Measurements from ENCODE around the gene SPDEF.

The SPDEF gene

DNA sequence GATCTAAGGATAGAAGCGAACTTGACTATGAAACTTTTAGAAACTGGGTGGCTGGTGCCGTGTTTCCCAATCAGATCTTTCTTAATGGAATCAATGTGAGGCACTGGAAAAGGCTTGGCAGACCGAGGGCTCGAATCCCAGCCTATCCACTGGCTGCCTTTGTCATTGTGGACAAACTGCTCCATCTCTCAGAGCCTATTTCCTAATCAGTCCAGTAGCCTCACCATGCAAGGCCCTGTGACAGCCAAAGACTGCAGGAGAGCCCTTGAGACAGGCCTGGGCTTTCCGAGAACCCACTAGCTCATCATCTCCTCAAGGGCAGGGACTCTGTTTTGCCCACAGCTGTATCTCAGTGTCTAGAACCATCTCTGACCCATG is 43.4 kb downstream of the SPDEF start:
- DNase-seq: no peak

DNA sequence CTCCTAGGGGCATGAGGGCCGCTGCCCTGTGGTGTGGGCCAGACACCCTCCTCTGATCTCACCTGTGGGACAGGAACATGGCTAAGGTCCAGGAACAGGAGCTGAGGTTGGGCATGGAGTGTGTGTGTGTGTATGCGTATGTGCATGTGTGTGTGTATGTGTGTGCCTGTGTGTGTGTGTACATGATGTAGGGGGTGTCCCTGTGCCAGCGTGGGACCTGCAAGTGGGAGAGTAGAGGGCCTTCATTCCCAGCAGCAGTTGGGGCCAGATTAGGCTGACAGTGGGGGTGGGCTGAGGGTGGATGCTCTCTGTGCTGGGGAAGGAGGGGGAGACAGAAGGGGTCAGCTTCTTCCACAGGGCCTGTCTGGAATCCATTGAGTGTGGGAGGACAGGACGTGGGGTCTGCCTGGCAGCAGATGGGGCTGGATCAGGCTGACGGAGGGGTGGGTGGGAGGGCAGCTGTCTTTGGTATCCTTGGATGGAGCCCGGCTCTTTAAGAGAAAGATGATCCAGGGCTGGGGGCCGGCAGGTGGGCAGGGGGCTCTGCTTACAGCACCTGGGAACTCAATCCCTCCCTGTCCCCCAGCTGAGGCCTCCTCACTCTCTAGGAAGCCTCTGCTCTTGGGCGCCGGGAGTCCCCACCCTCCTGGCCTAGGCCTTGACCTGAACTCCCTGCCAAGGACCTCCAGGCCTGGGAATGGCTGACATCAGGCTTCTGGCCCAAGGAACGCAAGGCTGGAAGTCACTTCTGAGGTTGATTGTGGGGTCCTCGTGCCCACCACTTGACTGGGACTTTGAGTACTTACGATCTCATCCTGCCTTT is 44.0 kb downstream of the SPDEF start:
- no peak for DNase-seq

DNA sequence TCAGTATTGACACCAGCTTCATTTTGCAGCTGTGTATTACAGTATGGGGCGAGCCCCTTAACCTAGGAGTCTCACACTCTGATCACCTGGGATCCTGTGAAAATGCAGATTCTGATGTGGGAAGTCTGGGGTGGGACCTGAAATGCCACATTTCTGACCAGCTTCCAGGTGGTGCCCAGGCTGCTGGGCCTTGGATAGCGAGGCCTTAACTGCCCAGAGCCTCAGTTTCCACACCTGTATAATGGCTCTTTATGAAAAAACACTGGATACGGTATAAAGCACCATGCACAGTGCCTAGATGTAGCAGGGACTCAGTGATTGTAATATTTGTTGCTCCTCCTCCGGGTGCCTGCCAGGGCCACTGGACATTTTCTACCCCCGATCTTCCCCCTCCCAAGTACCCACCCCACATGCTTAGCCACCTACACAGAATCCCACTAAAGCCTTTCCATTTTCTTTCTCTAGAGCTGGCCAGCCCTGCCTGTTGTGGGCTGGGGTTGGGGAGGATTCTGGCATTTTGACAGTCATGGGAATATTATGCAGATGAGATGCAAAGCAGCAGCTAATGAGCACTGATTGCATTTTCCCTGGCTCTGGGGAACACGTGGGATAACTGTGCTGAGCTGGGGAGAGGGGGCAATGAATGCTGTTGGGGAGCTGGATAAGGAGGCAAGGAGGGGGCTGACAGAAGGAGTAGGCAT is 44.8 kb downstream of the SPDEF start:
- DNase-seq: no peak

- DNase-seq: no peak
These were observed 45.8 kb downstream of the SPDEF start for GRCh38 chr6:34510299-34510698.

GRCh38 chr6:34509782-34510181 is 46.3 kb downstream of the SPDEF start:
- DNase-seq: no peak

GRCh38 chr6:34508425-34508824 is 47.7 kb downstream of the SPDEF start:
- DNase-seq: no peak

DNA sequence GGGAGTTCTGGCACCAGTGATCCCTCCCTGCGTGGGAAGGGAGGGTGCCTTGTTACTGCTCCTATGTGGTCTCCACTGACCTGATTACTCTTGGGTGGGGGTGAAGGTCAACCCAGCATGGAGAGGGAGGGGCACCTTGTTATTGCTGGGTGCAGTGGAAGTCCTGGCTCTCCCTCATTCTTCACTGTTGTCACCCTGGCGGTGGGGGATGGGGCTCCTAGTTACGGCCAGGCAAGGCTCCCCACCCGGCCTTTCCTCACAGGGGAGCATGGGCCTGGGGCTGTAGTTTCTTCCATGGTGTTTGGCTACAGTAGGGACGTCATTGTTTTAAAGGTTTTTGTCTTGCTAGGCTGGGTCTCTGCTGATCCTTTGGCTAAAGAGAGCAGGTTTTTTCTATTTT is 49.4 kb downstream of the SPDEF start:
- no peak for DNase-seq

DNA sequence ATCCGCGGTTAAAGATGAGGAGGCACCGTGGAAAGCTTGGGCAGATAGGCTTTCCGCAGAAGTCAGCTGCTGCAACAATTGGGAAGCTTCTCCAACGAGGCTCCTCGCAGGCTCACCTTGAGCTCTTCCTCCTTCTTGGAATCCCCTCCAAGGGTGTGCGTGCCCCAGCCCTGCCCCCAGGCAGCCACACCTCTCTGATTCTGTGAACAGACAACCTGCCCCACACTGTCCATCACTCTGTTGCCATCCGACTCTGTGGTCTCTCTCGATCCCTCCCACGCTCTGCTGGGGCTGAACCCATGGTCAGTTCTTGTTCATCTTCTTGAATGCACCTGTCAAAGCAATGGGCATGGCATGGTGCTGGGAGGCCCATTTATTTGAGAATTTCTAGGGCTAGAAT is 58.7 kb downstream of the SPDEF start:
- no peak for DNase-seq

DNA sequence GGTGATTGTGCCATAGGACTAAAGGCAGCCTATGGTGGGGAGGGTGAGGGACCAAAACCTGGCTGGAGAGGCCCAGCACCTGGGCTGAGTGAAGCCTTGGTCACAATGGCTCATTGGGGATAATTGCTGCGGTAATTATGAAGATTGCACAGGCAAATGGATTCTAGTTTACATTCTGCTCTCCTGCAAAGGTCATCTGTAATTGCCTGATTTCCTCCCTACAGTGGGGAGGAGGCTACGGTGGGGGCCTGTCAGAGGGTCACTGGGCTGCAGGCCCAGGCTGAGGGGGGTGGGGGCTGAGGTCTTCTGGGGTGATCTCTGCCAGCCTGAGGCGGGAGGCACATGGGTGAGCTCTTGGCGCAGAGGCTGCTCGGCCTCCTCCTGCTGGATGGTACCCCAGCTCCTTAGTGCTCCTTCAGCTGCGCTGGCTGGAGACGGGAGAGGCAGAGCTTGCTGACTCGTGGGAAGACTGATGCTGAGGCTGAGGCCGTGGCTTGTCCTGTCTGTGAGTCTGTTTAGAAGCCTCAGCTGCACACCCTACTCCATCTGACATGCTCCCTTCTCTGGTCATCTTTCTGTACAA is 59.9 kb downstream of the SPDEF start:
- DNase-seq: no peak

- no peak for DNase-seq
These were observed 61.2 kb downstream of the SPDEF start for GRCh38 chr6:34494973-34495372.

DNA sequence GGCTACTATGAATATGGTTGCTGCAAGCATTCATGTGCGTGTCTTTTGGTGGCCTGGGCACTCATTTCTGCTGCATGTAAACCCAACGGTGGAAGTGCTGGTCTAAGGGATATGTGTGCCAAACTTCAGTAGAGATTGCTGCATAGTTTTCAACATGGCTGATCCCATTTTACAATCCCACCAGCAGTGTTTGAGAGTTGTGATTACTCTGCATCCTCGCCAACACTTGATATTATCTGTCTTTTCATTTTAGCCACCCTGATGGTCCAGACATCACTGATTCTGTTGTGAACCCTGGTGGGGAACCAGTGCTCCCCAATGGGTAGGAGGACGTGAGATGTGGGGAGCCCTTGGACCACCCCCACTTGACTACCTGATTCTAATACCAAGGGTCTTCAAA is 62.8 kb downstream of the SPDEF start:
- DNase-seq: no peak

DNA sequence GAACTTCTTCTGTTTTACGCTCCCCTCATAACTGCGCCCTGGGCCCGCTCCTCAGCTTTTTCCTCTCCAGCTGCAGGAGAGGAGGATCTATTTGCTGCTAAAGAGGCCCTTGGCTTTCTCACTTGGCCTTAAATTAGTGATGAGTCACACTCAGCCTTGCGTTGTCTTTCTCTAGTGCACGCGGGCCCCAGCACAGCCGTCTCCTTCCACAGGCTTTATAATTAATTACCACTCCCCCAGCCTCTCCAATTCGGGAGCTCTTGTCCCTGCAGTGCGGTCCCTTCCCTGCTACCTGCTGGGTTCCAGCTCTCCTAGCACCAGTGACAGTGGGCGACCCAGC is 65.1 kb downstream of the SPDEF start:
- DNase-seq: no peak

- DNase-seq: no peak
These were observed 65.6 kb downstream of the SPDEF start for GRCh38 chr6:34490390-34491090.

GRCh38 chr6:34489207-34489805 is 66.8 kb downstream of the SPDEF start:
- DNase-seq: no peak
